Tibial nerve (tissue), 3 donors: ENCODE results near the gene EVA1B.

ENCODE experiments used
- POLR2A ChIP-seq, 2 donors: fragments of 450-650 bp; IDR thresholded peaks; one replicate each; pipeline ENCODE4 v1.6.1; 2017; ENCODE audit warnings: antibody characterized with exemption in 2 of 2, mild to moderate bottlenecking in 2 of 2, moderate library complexity in 2 of 2
- TF ChIP-seq, protein P1 (sequence below), 5 experiments: fragments of 200-600 bp in 3 of 5; fragments of 450-650 bp in 2 of 5; sonication (generic) in 3 of 5; IDR thresholded peaks; one replicate each; pipeline ENCODE4 v1.5.1; 2016 to 2019; ENCODE audit warnings: antibody characterized with exemption in 5 of 5, mild to moderate bottlenecking in 3 of 5, moderate library complexity in 2 of 5

GRCh38 chr1:36330940-36331339, 7.5 kb upstream of the EVA1B start:
- TF ChIP-seq, protein P1, sequence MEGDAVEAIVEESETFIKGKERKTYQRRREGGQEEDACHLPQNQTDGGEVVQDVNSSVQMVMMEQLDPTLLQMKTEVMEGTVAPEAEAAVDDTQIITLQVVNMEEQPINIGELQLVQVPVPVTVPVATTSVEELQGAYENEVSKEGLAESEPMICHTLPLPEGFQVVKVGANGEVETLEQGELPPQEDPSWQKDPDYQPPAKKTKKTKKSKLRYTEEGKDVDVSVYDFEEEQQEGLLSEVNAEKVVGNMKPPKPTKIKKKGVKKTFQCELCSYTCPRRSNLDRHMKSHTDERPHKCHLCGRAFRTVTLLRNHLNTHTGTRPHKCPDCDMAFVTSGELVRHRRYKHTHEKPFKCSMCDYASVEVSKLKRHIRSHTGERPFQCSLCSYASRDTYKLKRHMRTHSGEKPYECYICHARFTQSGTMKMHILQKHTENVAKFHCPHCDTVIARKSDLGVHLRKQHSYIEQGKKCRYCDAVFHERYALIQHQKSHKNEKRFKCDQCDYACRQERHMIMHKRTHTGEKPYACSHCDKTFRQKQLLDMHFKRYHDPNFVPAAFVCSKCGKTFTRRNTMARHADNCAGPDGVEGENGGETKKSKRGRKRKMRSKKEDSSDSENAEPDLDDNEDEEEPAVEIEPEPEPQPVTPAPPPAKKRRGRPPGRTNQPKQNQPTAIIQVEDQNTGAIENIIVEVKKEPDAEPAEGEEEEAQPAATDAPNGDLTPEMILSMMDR (IDR thresholded peaks at IDR 0.05): no peak
- TF ChIP-seq POLR2A (IDR thresholded peaks at IDR 0.05): no peak
